SK-N-MC (cell line): ENCODE measurements around the gene IL15RA.

Experiments
- DNase-seq: peaks from one replicate; pipeline ENCODE4 v3.0.0-alpha.2; 2011; ENCODE audit warnings: low read depth, low spot score
- H3K27ac ChIP-seq: fragments of 200-600 bp; sonication (generic); 2 replicates; pipeline ENCODE4 v1.5.1; 2016; ENCODE audit warnings: mixed run types
- H3K36me3 ChIP-seq: fragments of 200-600 bp; sonication (generic); 2 replicates; pipeline ENCODE4 v1.6.1; 2017; ENCODE audit warnings: antibody characterized with exemption, low read length, mixed read lengths; ENCODE audit not compliant: insufficient read depth
- H3K4me3 ChIP-seq: fragments of 200-600 bp; sonication (generic); 2 replicates; pipeline ENCODE4 v1.5.1; 2016
- H3K9ac ChIP-seq: fragments of 200-600 bp; sonication (generic); 2 replicates; pipeline ENCODE4 v1.8.0; 2017; ENCODE audit warnings: mixed run types, mixed read lengths; ENCODE audit not compliant: insufficient read length
- H3K9me3 ChIP-seq: fragments of 200-600 bp; sonication (generic); 2 replicates; pipeline ENCODE4 v1.6.1; 2017; ENCODE audit warnings: low read depth, mild to moderate bottlenecking, antibody characterized with exemption, low read length, moderate library complexity, mixed read lengths
- EZH2 ChIP-seq: fragments of 200-600 bp; sonication (generic); IDR thresholded peaks from one replicate; pipeline ENCODE4 v1.6.1; 2017; ENCODE audit warnings: antibody characterized with exemption
- FOXP2 ChIP-seq: optimal IDR thresholded peaks from 2 replicates; pipeline ENCODE3; 2011; ENCODE audit warnings: mild to moderate bottlenecking, moderate library complexity; ENCODE audit not compliant: insufficient read depth; ENCODE audit errors: extremely low read length, control extremely low read depth
- POLR2AphosphoS5 ChIP-seq: IDR thresholded peaks from 2 replicates; pipeline ENCODE4 v1.6.1; 2012; ENCODE audit warnings: mild to moderate bottlenecking, low read depth, low read length, borderline replicate concordance

IL15RA gene

GRCh38 chr10:5944389-5945189, 32.8 kb downstream of the IL15RA start:
- Histone ChIP-seq H3K27ac (no peak overlapping the region), H3K9ac (no peak overlapping the region), H3K36me3 (no peaks in the 10 kb centered on the region), H3K9me3 (no peaks in the 10 kb centered on the region), H3K4me3 (no peak overlapping the region)
- TF ChIP-seq POLR2AphosphoS5 = no peak
- no peak for TF ChIP-seq FOXP2
- no peak for TF ChIP-seq EZH2
- no peak for DNase-seq

DNA sequence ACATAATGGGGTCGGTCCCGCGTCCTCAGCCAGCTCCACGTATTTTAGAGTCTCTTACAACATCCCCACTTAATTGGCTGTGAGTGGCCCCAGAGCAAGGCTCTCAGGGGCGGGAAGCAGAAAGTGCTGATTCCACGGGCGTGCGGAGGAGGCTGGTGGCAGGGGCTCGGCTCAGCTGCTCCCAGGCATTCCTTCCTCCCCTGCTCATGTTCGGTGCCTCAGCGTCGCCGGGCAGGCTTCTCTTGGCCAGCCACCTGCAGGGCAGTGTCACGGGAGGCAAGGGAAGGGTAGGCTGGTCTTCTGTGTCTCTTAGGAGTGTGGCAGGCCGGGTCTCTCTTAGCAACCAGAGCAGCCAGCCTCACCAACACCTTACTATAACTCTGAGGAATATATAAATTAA, 33.8 kb downstream of the IL15RA start:
- TF ChIP-seq EZH2 = no peak
- no peak for TF ChIP-seq POLR2AphosphoS5
- TF ChIP-seq FOXP2 = no peak
- Histone ChIP-seq H3K4me3 (no peak overlapping the region), H3K9ac (no peak overlapping the region), H3K36me3 (no peaks in the 10 kb centered on the region), H3K27ac (no peak overlapping the region), H3K9me3 (no peaks in the 10 kb centered on the region)
- DNase-seq = no peak

DNA sequence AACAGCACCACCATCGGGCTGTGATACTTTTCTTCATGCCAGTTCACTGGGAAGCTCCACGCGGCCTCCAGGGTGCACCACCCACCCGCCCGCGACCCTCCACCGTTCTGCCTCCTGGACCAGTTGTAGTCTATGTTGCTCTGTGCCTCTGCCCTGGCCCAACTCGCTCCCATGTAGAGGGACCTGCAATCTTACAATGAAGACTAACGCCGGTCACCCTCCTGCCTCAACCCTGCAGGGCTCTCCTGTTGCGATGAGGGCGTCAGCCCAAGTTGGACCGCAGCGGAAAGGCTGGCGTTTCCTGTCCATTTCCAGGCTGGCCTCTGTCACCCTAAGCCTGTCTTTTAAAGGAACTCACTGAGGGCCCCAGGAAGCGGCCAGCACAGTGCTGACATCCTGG, 34.9 kb downstream of the IL15RA start:
- Histone ChIP-seq H3K9ac (no peak overlapping the region), H3K27ac (no peak overlapping the region), H3K4me3 (no peak overlapping the region), H3K36me3 (no peaks in the 10 kb centered on the region), H3K9me3 (no peaks in the 10 kb centered on the region)
- no peak for DNase-seq
- TF ChIP-seq FOXP2 (no peak), POLR2AphosphoS5 (no peak), EZH2 (no peak)

GRCh38 chr10:5942001-5942400, 35.3 kb downstream of the IL15RA start:
- no peak overlapping the region for H3K27ac ChIP-seq
- H3K9me3 ChIP-seq = no peaks in the 10 kb centered on the region
- TF ChIP-seq POLR2AphosphoS5 (no peak), EZH2 (no peak), FOXP2 (no peak)
- no peak for DNase-seq
- no peak overlapping the region for H3K9ac ChIP-seq
- no peak overlapping the region for H3K4me3 ChIP-seq
- no peaks in the 10 kb centered on the region; the same call in 1 of the 2 replicates for H3K36me3 ChIP-seq

DNA sequence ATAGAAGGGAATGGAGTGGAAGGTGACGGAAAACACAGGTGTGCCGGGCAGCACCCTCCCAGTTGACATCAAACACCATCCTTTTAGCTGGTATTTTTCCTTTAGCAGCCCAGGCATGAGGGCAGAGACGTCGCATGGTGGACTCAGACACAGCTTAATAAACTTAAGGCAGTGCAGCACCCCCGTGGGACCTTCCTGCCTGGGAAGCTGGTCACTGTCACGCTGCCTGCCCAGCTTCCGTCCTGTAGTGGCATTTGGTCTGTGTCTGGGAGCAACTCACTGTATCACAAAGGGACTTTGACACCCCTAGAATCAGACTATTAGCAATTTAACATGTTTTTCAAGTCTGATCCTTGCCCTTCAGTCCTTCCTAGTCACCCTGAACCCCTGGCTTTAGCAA, 35.8 kb downstream of the IL15RA start:
- Histone ChIP-seq H3K4me3 (no peak overlapping the region), H3K9ac (no peak overlapping the region)
- DNase-seq = no peak

DNA sequence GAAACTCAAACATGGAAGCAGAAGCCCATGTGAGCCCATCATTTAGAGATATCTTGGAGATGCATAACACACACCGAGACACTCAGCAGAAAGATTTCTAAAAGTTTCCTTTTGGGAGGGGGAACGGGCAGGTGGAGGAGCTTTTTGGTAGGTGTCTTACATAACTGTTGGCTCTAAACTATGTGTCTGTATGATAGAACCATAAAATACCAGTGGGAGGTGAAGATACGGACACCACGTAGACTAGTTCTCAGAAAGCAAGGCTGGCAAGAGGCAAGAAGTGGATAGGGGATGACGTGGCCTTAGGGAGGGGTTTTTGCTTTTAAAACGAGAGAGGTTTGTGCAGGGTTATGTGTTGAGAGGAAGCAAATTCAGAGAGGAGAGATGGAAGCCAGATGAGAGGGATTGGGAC, 36.5 kb downstream of the IL15RA start:
- DNase-seq = no peak
- Histone ChIP-seq H3K36me3 (no peaks in the 10 kb centered on the region; the same call in 1 of the 2 replicates), H3K27ac (no peak overlapping the region), H3K4me3 (no peak overlapping the region), H3K9me3 (no peaks in the 10 kb centered on the region), H3K9ac (no peak overlapping the region)
- TF ChIP-seq POLR2AphosphoS5 (no peak), FOXP2 (no peak), EZH2 (no peak)

More for the DNA sequence above, 35.8 kb downstream of the IL15RA start:
- no peak for TF ChIP-seq EZH2
- TF ChIP-seq FOXP2 = no peak
- no peak for TF ChIP-seq POLR2AphosphoS5
- no peaks in the 10 kb centered on the region; the same call in 1 of the 2 replicates for H3K36me3 ChIP-seq
- H3K27ac ChIP-seq = no peak overlapping the region
- H3K9me3 ChIP-seq = no peaks in the 10 kb centered on the region

DNA sequence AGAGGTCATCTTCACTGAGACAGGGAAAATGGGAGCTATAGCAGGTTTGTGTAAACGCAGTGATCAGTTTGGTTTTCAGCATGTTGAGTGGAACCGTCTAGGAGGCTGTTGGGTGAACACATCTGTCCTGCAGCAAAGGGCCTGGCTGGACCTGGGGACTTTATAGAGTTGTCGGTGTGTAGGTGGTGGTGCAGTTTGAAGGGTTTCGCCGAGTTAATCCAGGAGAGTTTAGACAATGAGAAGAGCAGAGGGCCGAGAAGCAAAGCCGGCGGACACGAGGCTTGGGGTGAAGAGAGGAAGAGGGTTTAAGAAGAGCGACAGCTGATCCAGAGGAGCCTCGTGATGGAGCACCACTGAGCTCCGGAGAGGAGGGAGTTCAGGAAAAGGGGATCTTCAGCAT, 39.1 kb downstream of the IL15RA start:
- no peak overlapping the region for H3K4me3 ChIP-seq
- H3K27ac ChIP-seq = no peak overlapping the region
- H3K36me3 ChIP-seq = no peaks in the 10 kb centered on the region; the same call in 1 of the 2 replicates
- no peak for DNase-seq
- no peak overlapping the region for H3K9ac ChIP-seq
- H3K9me3 ChIP-seq = no peaks in the 10 kb centered on the region
- TF ChIP-seq EZH2 (no peak), FOXP2 (no peak), POLR2AphosphoS5 (no peak)

DNA sequence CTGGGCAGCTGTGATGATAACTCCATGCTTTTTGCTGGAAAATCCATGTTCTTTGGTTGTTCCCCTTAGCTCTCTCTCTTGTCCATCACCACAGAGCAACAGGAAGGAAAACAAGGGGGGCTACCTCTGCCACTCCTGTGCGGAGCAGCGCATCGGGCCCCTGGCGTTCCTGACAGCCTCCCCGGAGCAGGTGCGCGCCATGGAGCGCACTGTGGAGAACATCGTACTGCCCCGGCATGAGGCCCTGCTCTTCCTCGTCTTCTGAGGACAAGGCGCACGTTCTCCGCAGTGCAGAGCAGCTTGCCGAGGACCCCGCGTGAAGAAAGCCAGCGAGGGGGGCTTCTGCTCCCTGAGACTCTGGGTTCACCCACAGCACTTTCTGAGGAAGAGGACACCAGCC, 40.3 kb downstream of the IL15RA start:
- H3K9ac ChIP-seq = no peak overlapping the region
- TF ChIP-seq EZH2 (no peak), FOXP2 (no peak), POLR2AphosphoS5 (no peak)
- no peak overlapping the region for H3K4me3 ChIP-seq
- H3K9me3 ChIP-seq = no peaks in the 10 kb centered on the region
- H3K27ac ChIP-seq = no peak overlapping the region
- DNase-seq = no peak
- no peaks in the 10 kb centered on the region; the same call in 1 of the 2 replicates for H3K36me3 ChIP-seq
